HG03060 (cell line): ENCODE data around the gene GPR65.
A peak's percentile ranks its signal among the peaks of the same experiment; 100 is the strongest.

Experiments
- ATAC-seq: cut with Tn5 transposase; IDR thresholded peaks from one replicate; pipeline ENCODE4 v1.9.1; 2021; ENCODE audit warnings: low read depth, moderate number of reproducible peaks; ENCODE audit not compliant: unreplicated experiment

Gene GPR65

GRCh38 chr14:88036422-88036821 lies 31.5 kb downstream of the GPR65 start:
- no peak for ATAC-seq

GRCh38 chr14:88037325-88037724 lies 32.4 kb downstream of the GPR65 start:
- no peak for ATAC-seq

DNA sequence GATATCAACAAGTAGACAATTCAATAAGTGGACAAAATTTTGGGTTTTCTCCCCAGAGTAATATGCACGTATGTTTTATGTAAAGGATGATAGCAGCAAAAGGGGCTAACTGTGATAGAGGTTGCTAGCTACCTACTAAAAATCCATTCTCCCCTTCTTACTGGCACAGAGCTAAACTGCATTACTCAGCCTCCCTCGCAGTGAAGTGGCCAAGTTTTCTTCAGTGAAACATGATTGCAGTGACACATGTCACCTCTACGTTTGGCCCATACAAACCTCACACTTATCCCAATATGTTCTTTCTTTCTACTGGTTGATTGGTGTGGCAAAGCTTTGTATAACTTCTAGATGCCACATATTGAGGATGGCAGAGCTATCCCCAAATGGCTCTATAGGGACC lies 34.3 kb downstream of the GPR65 start:
- ATAC-seq = no peak

DNA sequence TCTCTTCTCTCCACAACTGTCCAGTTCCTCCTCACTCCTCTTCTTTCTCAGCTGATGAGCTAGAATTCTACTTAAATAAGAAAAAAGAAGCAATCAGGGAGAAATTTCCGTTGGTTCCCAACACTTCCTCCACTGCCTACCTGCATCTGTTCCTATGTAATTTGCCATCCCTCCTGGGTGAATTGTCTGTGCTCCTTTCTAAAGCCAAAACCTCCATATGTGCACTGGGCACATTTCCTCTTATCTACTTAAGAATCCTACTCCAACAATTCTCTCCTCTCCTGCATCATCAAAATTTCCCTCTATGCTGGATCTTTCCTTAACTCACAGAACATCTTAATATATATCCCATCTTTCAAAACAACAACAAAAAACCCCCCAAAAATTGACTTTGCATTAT lies 35.2 kb downstream of the GPR65 start:
- no peak for ATAC-seq

- ATAC-seq = no peak
Observed at GRCh38 chr14:88043529-88044443, 38.9 kb downstream of the GPR65 start.

GRCh38 chr14:88044444-88044758 lies 39.5 kb downstream of the GPR65 start:
- no peak for ATAC-seq

GRCh38 chr14:88044776-88045446 lies 40.0 kb downstream of the GPR65 start:
- peak; percentile 82 for ATAC-seq

DNA sequence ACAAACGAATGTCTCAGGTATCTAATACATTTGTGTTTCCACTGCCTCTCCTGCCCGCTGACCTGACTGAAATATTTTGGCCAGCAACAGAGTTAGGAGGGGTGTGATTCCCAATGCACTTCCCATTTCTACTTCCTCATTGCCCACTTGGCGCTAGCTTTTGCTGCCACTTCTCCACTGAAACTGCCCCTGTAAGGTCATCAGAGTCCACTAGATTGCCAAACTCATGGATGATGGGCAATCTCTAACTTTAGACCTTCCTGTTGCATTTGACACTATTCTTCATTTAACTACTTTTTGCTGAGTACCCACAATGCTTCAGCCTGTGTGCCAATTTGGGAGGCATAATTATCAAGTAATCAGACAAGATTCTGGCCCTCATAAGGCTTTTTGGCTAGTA lies 40.8 kb downstream of the GPR65 start:
- no peak for ATAC-seq

GRCh38 chr14:88048351-88048750 lies 43.4 kb downstream of the GPR65 start:
- ATAC-seq = no peak

GRCh38 chr14:88049266-88049665 lies 44.3 kb downstream of the GPR65 start:
- ATAC-seq = no peak

- no peak for ATAC-seq
Observed at GRCh38 chr14:88049936-88050335, 45.0 kb downstream of the GPR65 start.

DNA sequence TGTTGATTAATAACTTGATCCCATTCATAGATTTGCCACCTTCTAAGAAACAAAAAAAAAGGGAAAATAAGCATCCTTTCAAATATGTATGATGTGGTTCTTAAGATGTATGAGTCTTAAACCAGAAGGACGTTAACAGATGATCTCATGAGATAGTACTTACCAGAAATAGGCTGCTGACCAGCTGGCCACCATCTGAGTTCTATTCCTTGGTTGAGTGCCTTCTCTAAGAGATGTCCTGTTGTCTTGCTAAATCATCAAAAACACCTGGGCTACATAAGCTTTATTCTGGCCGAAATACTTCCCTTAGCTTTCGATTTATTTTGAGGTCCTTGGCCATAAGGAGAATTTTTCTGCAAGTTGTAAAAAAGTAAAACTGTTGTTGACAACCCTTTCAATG lies 55.6 kb downstream of the GPR65 start:
- no peak for ATAC-seq

DNA sequence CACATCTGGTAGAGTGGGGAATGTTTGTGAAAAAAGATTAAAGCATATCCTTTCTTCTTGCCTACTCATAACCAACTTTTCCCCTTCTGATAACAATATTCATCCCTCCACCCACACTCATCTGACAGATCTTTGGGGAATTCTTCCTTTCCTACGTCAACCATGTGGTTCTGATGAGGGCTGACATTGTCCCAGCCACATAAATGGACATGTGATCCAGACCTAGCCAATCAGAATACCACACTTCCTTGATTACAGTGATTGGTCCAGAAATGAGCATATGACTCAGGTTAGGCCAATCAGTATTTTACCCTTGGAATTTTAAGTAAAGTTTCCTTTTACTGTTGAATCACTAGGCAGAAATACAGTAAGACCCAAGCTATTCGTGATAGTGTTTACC lies 58.9 kb downstream of the GPR65 start:
- ATAC-seq = no peak
